ENCODE measurements around the gene GPR63.
"Not testable (repeated sequence)": the region's sequence is repeated elsewhere in the genome, so short reads cannot be mapped to it uniquely, and the experiment has no call there.

The GPR63 gene

GRCh38 chr6:96837081-96837971 is at the start of gene GPR63:
Gene GPR63 (minus strand): TSS chr6:96837477. CDS start chr6:96799731, 37,746 bp downstream.
- peak within 1 kb of the TSS; percentile 81 to 97 (median 90) for H3K4me2 ChIP-seq
- no peaks in the 10 kb centered on the region for H3K9me3 ChIP-seq (replicated peaks in 1 of 11)
- H3K27me3 ChIP-seq: peaks cover 0 to 7% (median 0%) of the 10 kb centered on the region in 11 experiments; a peak in 1 of 22 replicates
- H3K4me3 ChIP-seq: peak within 1 kb of the TSS; percentile 70 to 95 (median 88)
- peaks cover 6 to 21% (median 17%) of the 10 kb centered on the region in 10 experiments; a peak in 18 of 20 replicates for H3K4me1 ChIP-seq
- H3K9ac ChIP-seq: peak within 1 kb of the TSS; percentile 64 to 88 (median 84)
- peak within 1 kb of the TSS in 10 of 11 experiments; percentile 52 to 85 (median 77); a peak in 21 of 22 replicates for H3K27ac ChIP-seq
- H4K20me1 ChIP-seq: peaks cover 0 to 13% (median 0%) of the 10 kb centered on the region in 11 experiments; a peak in 2 of 22 replicates
- TF ChIP-seq Cebpa-rat (IDR thresholded peaks at IDR 0.05): no peak
- peaks cover 0 to 2% (median 0%) of the 10 kb centered on the region in 11 experiments; a peak in 4 of 22 replicates for H3K36me3 ChIP-seq

GRCh38 chr6:96886519-96886918 is 49.2 kb upstream of the GPR63 start:
- TF ChIP-seq Cebpa-rat (IDR thresholded peaks at IDR 0.05): no peak
- peaks cover 0 to 11% (median 2%) of the 10 kb centered on the region in 11 experiments; a peak in 11 of 22 replicates for H4K20me1 ChIP-seq
- no peaks in the 10 kb centered on the region for H3K9me3 ChIP-seq (replicated peaks in 1 of 11)
- H3K4me2 ChIP-seq: no peak overlapping the region
- H3K27me3 ChIP-seq: no peaks in the 10 kb centered on the region
- H3K27ac ChIP-seq: no peak overlapping the region
- H3K4me1 ChIP-seq: peaks cover 9 to 14% (median 11%) of the 10 kb centered on the region in 10 experiments; a peak in 17 of 20 replicates
- H3K4me3 ChIP-seq: no peak overlapping the region
- H3K36me3 ChIP-seq: peaks cover 17 to 29% (median 21%) of the 10 kb centered on the region in 11 experiments
- H3K9ac ChIP-seq: no peak overlapping the region

DNA sequence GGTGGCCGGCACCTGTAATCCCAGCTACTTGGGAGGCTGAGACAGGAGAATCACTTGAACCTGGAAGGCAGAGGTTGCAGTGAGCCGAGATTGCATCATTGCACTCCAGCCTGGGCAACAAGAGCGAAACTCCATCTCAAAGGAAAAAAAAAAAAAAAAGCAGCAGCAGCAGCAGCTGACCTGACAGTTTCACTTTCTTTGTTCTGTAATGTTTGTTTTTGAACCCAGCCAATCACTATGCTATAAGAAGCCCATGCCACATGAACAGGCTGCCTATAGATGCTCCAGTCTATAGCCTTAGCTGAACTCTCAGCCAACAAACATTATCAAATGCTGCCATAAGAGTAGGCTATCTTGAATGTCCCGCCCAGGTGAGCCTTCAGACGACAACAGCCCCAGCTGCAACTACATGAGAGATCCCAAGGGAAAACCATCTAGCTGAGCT is 47.9 kb upstream of the GPR63 start:
- H3K9ac ChIP-seq; H3K4me3 ChIP-seq; H3K9me3 ChIP-seq (replicated peaks in 1 of 11); H3K27me3 ChIP-seq; H4K20me1 ChIP-seq: not testable (repeated sequence)
- Histone ChIP-seq H3K4me1 (peaks cover 9 to 14% (median 11%) of the 10 kb centered on the region in 10 experiments; a peak in 17 of 20 replicates), H3K4me2 (peak overlapping the region; percentile 44 to 76 (median 63)), H3K36me3 (peaks cover 4 to 16% (median 8%) of the 10 kb centered on the region in 11 experiments; a peak in 19 of 22 replicates), H3K27ac (peak overlapping the region in 2 of 11 experiments; percentile 9 to 38; a peak in 1 of 22 replicates)
- TF ChIP-seq Cebpa-rat (IDR thresholded peaks at IDR 0.05): peak in 4 of 11 experiments; percentile 28 to 62 (median 45); a peak in 6 of 22 replicates

- Histone ChIP-seq H3K9ac (no peak overlapping the region), H4K20me1 (no peaks in the 10 kb centered on the region), H3K4me2 (no peak overlapping the region), H3K27me3 (no peaks in the 10 kb centered on the region), H3K27ac (no peak overlapping the region), H3K36me3 (no peaks in the 10 kb centered on the region), H3K4me3 (no peak overlapping the region), H3K4me1 (peaks cover 0 to 13% (median 0%) of the 10 kb centered on the region in 10 experiments; a peak in 6 of 20 replicates), H3K9me3 (replicated peaks in 1 of 11) (no peaks in the 10 kb centered on the region)
- TF ChIP-seq Cebpa-rat (IDR thresholded peaks at IDR 0.05): no peak
Observed at GRCh38 chr6:96878143-96878542, 40.9 kb upstream of the GPR63 start.

DNA sequence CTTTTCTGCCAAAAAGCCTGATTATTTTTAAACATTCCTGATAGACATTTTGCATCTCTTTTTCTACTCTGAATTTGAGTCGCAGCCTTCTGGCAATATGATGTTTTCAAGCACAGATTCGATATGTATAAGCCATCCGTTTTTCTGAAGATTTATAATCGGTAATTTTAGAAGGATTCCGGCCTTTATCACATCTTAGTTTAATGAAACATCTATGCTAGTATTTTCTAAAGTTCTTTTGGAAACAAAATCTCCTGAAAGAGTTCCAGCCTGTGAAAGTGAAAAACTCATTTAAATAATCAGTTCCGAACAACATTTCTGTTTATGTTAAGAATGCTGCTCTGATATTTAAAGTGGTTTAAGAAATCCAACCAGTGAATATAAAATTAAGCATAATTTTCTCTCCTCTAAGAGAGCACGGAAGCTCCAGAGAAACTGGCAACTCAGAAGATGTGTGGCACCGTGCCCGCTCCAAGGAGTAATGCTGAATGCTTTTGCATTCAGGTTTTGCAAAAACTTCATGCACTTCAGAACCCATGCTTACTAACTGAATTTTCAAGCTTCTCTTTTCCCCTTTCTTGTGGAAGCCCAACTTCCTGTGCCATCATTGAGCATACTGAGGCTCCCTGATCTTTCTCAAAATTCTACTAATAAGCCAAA is 39.7 kb upstream of the GPR63 start:
- no peaks in the 10 kb centered on the region for H3K27me3 ChIP-seq

DNA sequence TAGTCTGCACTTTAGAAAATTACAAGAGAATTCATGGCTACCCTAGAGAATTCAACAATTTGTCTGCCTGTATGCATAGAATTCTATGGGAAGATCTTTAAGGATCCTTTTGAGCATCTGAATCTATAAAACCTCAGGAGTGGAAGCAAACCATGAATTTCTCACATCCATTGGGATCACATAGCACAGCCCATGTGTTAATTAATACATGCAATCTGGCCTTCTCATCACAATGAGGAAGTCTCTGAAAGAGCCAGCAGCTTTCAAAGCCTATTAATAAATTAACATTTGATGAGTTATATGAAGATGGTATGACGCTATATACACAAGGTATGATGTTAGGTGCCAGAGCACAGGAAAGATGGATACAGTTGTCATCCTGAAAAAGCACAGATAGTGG is 35.7 kb upstream of the GPR63 start:
- no peak overlapping the region for H3K4me3 ChIP-seq
- no peak overlapping the region for H3K9ac ChIP-seq
- H3K4me1 ChIP-seq: peaks cover 0 to 12% (median 0%) of the 10 kb centered on the region in 10 experiments; a peak in 6 of 20 replicates
- H3K27ac ChIP-seq: no peak overlapping the region
- no peak overlapping the region for H3K4me2 ChIP-seq
- H3K36me3 ChIP-seq: no peaks in the 10 kb centered on the region
- H4K20me1 ChIP-seq: no peaks in the 10 kb centered on the region
- H3K9me3 ChIP-seq (replicated peaks in 1 of 11): no peaks in the 10 kb centered on the region
- TF ChIP-seq Cebpa-rat (IDR thresholded peaks at IDR 0.05): no peak
- no peaks in the 10 kb centered on the region for H3K27me3 ChIP-seq

More for the DNA sequence above, 39.7 kb upstream of the GPR63 start:
- H3K9me3 ChIP-seq (replicated peaks in 1 of 11): no peaks in the 10 kb centered on the region
- peak overlapping the region in 3 of 11 experiments; percentile 16 to 52 (median 36); a peak in 3 of 22 replicates for H3K4me2 ChIP-seq
- no peak for TF ChIP-seq Cebpa-rat (IDR thresholded peaks at IDR 0.05)
- no peak overlapping the region for H3K4me3 ChIP-seq
- no peak overlapping the region for H3K27ac ChIP-seq
- H3K4me1 ChIP-seq: peaks cover 0 to 13% (median 0%) of the 10 kb centered on the region in 10 experiments; a peak in 6 of 20 replicates
- no peaks in the 10 kb centered on the region for H4K20me1 ChIP-seq
- H3K36me3 ChIP-seq: no peaks in the 10 kb centered on the region
- no peak overlapping the region for H3K9ac ChIP-seq

GRCh38 chr6:96865055-96865405 is 27.8 kb upstream of the GPR63 start:
- no peak for TF ChIP-seq Cebpa-rat (IDR thresholded peaks at IDR 0.05)
- no peaks in the 10 kb centered on the region for H3K27me3 ChIP-seq
- H3K9ac ChIP-seq: no peak overlapping the region
- H3K9me3 ChIP-seq (replicated peaks in 1 of 11): no peaks in the 10 kb centered on the region
- H3K27ac ChIP-seq: no peak overlapping the region
- H3K4me2 ChIP-seq: no peak overlapping the region
- no peaks in the 10 kb centered on the region for H3K4me1 ChIP-seq
- no peaks in the 10 kb centered on the region for H3K36me3 ChIP-seq
- no peaks in the 10 kb centered on the region for H4K20me1 ChIP-seq
- no peak overlapping the region for H3K4me3 ChIP-seq

DNA sequence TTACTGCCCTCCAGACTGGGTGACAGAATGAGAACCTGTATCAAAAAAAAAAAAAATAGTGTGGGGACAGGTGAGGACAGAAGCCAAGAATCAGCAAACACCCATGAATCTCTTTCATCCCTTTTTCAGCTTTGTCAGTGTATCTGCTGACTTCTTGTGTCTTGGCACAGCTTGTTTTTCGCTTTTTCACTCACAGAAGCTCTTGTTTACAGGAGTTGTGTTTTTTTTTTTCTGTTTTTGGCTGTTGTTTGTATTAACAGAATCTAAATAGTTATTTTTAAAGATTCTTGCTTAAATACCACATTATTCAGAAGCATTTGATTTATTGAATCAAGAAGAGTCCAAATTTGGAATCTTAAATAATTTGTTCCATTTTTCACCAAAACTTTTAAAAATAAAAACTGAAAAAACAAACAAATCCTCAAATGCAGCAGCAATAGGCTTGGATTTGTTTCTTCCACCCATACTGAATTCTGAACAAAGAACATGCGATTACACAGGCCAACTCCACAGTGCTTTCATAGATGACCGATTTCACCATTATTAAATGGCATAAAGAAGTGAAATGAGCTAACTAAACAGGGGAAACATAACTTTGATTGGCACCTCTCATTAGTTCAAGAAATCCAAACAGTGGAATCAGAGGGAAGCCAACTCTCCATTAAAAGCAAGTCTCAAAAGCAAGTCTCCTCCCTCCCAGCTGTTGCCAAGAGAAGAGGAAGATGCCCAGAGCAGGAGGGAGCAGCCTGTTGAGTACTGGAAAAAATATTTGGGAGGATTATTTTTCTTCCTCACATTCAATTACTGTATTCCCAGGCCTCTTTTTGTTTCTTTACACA is 27.2 kb upstream of the GPR63 start:
- TF ChIP-seq Cebpa-rat (IDR thresholded peaks at IDR 0.05): no peak
- H3K27ac ChIP-seq: no peak overlapping the region
- H3K27me3 ChIP-seq: no peaks in the 10 kb centered on the region
- H3K9ac ChIP-seq: no peak overlapping the region
- H3K9me3 ChIP-seq (replicated peaks in 1 of 11): no peaks in the 10 kb centered on the region
- H3K4me3 ChIP-seq: no peak overlapping the region
- H3K36me3 ChIP-seq: no peaks in the 10 kb centered on the region
- H4K20me1 ChIP-seq: no peaks in the 10 kb centered on the region
- no peak overlapping the region for H3K4me2 ChIP-seq
- H3K4me1 ChIP-seq: no peaks in the 10 kb centered on the region

All from BLaER1 treated with 17β-estradiol and CSF1 and Interleukin-3, amounts not matched to agents 10 nM and 100 nM (cell line).